ENCODE results near the gene EEA1. TPM values are rescaled to one million over a fixed set of nuclear protein-coding genes. Genes with fewer than 3 reads are reported as not detected.

Gene EEA1
- total RNA-seq, 6 experiments from 2014 or later: 8.9 to 20.3 (median 16.3) TPM

- DNase-seq: no peak
- Histone ChIP-seq H3K27me3 (no peaks in the 10 kb centered on the region), H3K4me3 (no peak overlapping the region), H3K36me3 (no peaks in the 10 kb centered on the region), H3K9me3 (peaks cover 0 to 5% (median 0%) of the 10 kb centered on the region in 4 donors), H3K27ac (no peak overlapping the region), H3K4me1 (no peaks in the 10 kb centered on the region)
- ATAC-seq: no peak
- 64% methylated on average over 3 of the region's 3 CpGs for WGBS (ENCODE audit: insufficient coverage, low coverage, low lambda C conversion rate, missing lambda C conversion rate)
- intact Hi-C loops (cut with DNase I): no loop called here
- TF ChIP-seq CTCF (IDR thresholded peaks at IDR 0.05) (no peak), POLR2A (IDR thresholded peaks at IDR 0.05) (no peak)
Measured at GRCh38 chr12:92908108-92908507, 21.0 kb downstream of the EEA1 start.

GRCh38 chr12:92905811-92906554, 23.1 kb downstream of the EEA1 start:
- Histone ChIP-seq H3K27me3 (no peaks in the 10 kb centered on the region), H3K27ac (no peak overlapping the region), H3K36me3 (no peaks in the 10 kb centered on the region), H3K9me3 (peaks cover 0 to 5% (median 0%) of the 10 kb centered on the region in 4 donors), H3K4me3 (no peak overlapping the region), H3K4me1 (no peaks in the 10 kb centered on the region)
- intact Hi-C loops (cut with DNase I): no loop called here
- DNase-seq (no peak), ATAC-seq (no peak)
- WGBS (ENCODE audit: insufficient coverage, low coverage, low lambda C conversion rate, missing lambda C conversion rate): 78% methylated on average over 6 of the region's 7 CpGs
- TF ChIP-seq POLR2A (IDR thresholded peaks at IDR 0.05) (no peak), CTCF (IDR thresholded peaks at IDR 0.05) (no peak)

GRCh38 chr12:92905258-92905810, 23.8 kb downstream of the EEA1 start:
- no peaks in the 10 kb centered on the region for H3K36me3 ChIP-seq
- DNase-seq (no peak), ATAC-seq (no peak)
- H3K4me1 ChIP-seq: peaks cover 0 to 2% (median 0%) of the 10 kb centered on the region in 4 donors
- H3K27ac ChIP-seq: no peak overlapping the region
- TF ChIP-seq POLR2A (IDR thresholded peaks at IDR 0.05) (no peak), CTCF (IDR thresholded peaks at IDR 0.05) (no peak)
- peaks cover 0 to 5% (median 0%) of the 10 kb centered on the region in 4 donors for H3K9me3 ChIP-seq
- H3K4me3 ChIP-seq: no peak overlapping the region
- intact Hi-C loops (cut with DNase I): no loop called here
- 72% methylated on average over 9 of the region's 9 CpGs for WGBS (ENCODE audit: insufficient coverage, low coverage, low lambda C conversion rate, missing lambda C conversion rate)
- H3K27me3 ChIP-seq: no peaks in the 10 kb centered on the region

- no peak for ATAC-seq
- H3K27ac ChIP-seq: no peak overlapping the region
- intact Hi-C loops (cut with DNase I): no loop called here
- peaks cover 0 to 18% (median 6%) of the 10 kb centered on the region in 4 donors for H3K4me1 ChIP-seq
- no peak overlapping the region for H3K4me3 ChIP-seq
- TF ChIP-seq CTCF (IDR thresholded peaks at IDR 0.05): no peak
- H3K9me3 ChIP-seq: no peaks in the 10 kb centered on the region
- 85% methylated on average over 6 of the region's 6 CpGs for WGBS (ENCODE audit: insufficient coverage, low coverage, low lambda C conversion rate, missing lambda C conversion rate)
- no peaks in the 10 kb centered on the region for H3K36me3 ChIP-seq
- DNase-seq: no peak
- H3K27me3 ChIP-seq: no peaks in the 10 kb centered on the region
Measured at GRCh38 chr12:92900941-92901340, 28.2 kb downstream of the EEA1 start.

Data from right lobe of liver (tissue), 6 donors.